Measurements from ENCODE around the gene PACSIN2. TPM values are rescaled to one million over a fixed set of nuclear protein-coding genes. Genes with fewer than 3 reads are reported as not detected.
"Not testable (repeated sequence)": the region's sequence is repeated elsewhere in the genome, so short reads cannot be mapped to it uniquely, and the experiment has no call there.

PACSIN2 gene
- polyA plus RNA-seq, 2 of the 4 experiments (the other 2 are of a cell fraction): 60.3 to 94.0 TPM

DNA sequence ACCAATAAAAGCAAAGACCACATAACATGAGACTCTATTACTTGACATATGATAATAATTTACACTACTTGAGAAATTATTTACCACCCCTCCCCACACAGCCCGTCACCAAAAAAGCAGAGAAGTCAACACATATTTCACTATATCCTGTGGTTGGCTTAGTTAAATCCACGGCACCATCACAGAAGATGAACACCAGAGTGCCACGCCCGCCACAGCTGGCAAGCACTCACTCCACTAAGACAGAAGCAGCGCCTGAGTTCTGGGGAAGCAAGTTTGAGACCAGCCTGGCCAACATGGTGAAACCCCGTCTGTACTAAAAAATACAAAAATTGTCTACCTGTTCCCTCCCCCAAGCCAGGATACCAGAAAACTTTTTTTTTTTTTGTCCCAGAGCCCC is 53.1 kb downstream of the PACSIN2 start:
- Histone ChIP-seq H3K27ac (peak overlapping the region; percentile 88 to 92), H3K4me1 (peaks cover 69% of the 10 kb centered on the region), H3K4me3 (no peak overlapping the region), H3K9me3 (no peaks in the 10 kb centered on the region), H3K4me2 (peak overlapping the region; percentile 57)
- FAIRE-seq (no peak), ATAC-seq (no peak), DNase-seq (ENCODE audit: low read depth in 1 of 2, low spot score in 1 of 2) (no peak)
- ChIA-PET CTCF (interaction anchor here (0.9 to 1.4 kb wide), 2 partner anchors 13 to 16 kb away, joined by 3 to 4 read pairs; no protein-coding TSS in a partner anchor), POLR2A (no interaction called here)
- 82% methylated on average over 6 of the region's 6 CpGs for WGBS (ENCODE audit: missing lambda C conversion rate)
- TF ChIP-seq NR3C1 (IDR thresholded peaks at IDR 0.05) (no peak), ZFP36 (IDR thresholded peaks at IDR 0.05; ENCODE audit: borderline replicate concordance, partially characterized antibody) (no peak), GATA3 (IDR thresholded peaks at IDR 0.05; ENCODE audit: borderline replicate concordance) (no peak), CHD2 (IDR thresholded peaks at IDR 0.05; ENCODE audit: low read length, partially characterized antibody) (no peak), FOXS1 (CRISPR knock-in tag; IDR thresholded peaks at IDR 0.05) (no peak), CBX2 (IDR thresholded peaks at IDR 0.05; ENCODE audit: borderline replicate concordance, low read depth) (no peak), HOXA7 (CRISPR knock-in tag; IDR thresholded peaks at IDR 0.05) (no peak), KDM5A (IDR thresholded peaks at IDR 0.05) (no peak), HOXB5 (CRISPR knock-in tag; IDR thresholded peaks at IDR 0.05) (no peak), POLR2A (IDR thresholded peaks at IDR 0.05; ENCODE audit: low read length) (no peak), ZNF302 (CRISPR knock-in tag; IDR thresholded peaks at IDR 0.05) (no peak), BHLHE40 (IDR thresholded peaks at IDR 0.05; ENCODE audit: low read depth, low read length) (no peak), CHD4 (IDR thresholded peaks at IDR 0.05; ENCODE audit: borderline replicate concordance) (no peak), JUN (IDR thresholded peaks at IDR 0.05) (no peak), CEBPB (IDR thresholded peaks at IDR 0.05) (no peak)
- TF ChIP-seq, protein P1, sequence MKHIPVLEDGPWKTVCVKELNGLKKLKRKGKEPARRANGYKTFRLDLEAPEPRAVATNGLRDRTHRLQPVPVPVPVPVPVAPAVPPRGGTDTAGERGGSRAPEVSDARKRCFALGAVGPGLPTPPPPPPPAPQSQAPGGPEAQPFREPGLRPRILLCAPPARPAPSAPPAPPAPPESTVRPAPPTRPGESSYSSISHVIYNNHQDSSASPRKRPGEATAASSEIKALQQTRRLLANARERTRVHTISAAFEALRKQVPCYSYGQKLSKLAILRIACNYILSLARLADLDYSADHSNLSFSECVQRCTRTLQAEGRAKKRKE (CRISPR knock-in tag; IDR thresholded peaks at IDR 0.05; ENCODE audit: low read depth): no peak
- TF ChIP-seq, protein P2, sequence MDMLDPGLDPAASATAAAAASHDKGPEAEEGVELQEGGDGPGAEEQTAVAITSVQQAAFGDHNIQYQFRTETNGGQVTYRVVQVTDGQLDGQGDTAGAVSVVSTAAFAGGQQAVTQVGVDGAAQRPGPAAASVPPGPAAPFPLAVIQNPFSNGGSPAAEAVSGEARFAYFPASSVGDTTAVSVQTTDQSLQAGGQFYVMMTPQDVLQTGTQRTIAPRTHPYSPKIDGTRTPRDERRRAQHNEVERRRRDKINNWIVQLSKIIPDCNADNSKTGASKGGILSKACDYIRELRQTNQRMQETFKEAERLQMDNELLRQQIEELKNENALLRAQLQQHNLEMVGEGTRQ (IDR thresholded peaks at IDR 0.05): no peak

DNA sequence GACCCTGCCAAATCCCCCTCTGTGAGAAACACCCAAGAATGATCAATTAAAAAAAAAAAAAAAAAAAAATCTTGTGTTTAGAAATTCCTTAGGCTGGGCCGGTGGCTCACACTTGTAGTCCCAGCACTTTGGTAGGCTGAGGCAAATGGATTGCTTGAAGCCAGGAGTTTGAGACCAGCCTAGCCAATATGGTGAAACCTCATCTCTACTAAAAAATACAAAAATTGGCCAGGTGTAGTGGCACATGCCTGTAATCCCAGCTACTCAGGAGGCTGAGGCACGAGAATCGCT is 53.6 kb downstream of the PACSIN2 start:
- ATAC-seq; CTCF ChIA-PET; POLR2A ChIA-PET; FAIRE-seq; DNase-seq (ENCODE audit: low read depth in 1 of 2, low spot score in 1 of 2); H3K4me3 ChIP-seq; H3K9me3 ChIP-seq: not testable (repeated sequence)
- 86% methylated on average over 3 of the region's 3 CpGs for WGBS (ENCODE audit: missing lambda C conversion rate)
- H3K27ac ChIP-seq: peak overlapping the region; percentile 88 to 92; a peak in 5 of 6 replicates
- peak overlapping the region; percentile 57; the same call in 2 of the 3 replicates for H3K4me2 ChIP-seq
- peaks cover 69% of the 10 kb centered on the region for H3K4me1 ChIP-seq

DNA sequence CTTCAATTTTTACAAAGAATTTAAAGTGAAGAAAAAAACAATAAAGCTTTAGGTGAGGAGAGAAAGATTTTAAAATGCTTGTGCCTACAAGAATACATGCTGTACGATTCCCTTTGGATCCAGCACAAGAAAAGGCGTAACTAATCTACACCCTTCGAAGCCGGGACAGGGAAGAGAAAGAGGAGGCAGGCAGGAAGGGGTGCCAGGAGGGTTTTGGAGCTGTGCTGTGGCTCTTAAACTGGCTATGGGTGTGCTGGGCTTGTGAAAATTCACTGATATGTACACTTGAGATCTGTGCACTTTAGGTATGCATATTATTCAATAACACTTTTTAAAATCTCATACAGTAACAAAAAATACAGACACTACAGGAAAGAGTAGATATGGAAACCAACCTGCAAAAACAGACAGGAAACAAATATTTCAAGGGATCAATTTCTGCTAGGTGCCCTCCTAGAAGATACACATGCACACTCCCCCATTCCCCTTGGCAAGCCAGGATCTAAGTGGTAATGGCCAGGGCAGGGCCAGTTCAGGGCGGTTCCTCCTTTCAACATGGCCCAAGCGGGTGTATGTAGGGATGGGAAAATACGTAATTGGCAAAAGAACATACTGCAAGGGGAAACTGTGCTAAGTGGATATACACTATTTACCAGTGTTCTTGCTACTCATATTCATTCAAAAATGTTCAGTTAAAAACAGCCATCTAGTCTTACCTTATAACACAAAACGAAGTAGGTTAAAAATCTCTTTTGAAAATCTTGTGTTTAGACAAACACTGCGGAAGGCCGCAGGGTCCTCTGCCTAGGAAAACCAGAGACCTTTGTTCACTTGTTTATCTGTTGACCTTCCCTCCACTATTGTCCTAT is 54.2 kb downstream of the PACSIN2 start:
- 62% methylated on average over 10 of the region's 10 CpGs for WGBS (ENCODE audit: missing lambda C conversion rate)
- H3K4me3 ChIP-seq: no peak overlapping the region
- ChIA-PET CTCF (interaction anchor here (1.3 kb wide), 1 partner anchor 59 kb away, joined by 4 read pairs; no protein-coding TSS in a partner anchor), POLR2A (no interaction called here)
- H3K9me3 ChIP-seq: no peaks in the 10 kb centered on the region
- H3K4me1 ChIP-seq: peaks cover 69% of the 10 kb centered on the region
- DNase-seq (ENCODE audit: low read depth in 1 of 2, low spot score in 1 of 2): no peak
- ATAC-seq: peak in 1 of 2 experiments; percentile 20; a peak in 2 of 6 replicates
- peak overlapping the region; percentile 79 for H3K4me2 ChIP-seq
- no peak for FAIRE-seq
- TF ChIP-seq GATA3 (IDR thresholded peaks at IDR 0.05; ENCODE audit: borderline replicate concordance) (no peak), RARB (CRISPR knock-in tag; IDR thresholded peaks at IDR 0.05) (no peak), CHD4 (IDR thresholded peaks at IDR 0.05; ENCODE audit: borderline replicate concordance) (no peak), ZC3H11A (IDR thresholded peaks at IDR 0.05) (no peak), CEBPB (IDR thresholded peaks at IDR 0.05) (no peak), NR3C1 (IDR thresholded peaks at IDR 0.05) (no peak), EHMT2 (IDR thresholded peaks at IDR 0.05; ENCODE audit: low read depth) (no peak), POLR2AphosphoS2 (conservative IDR thresholded peaks at IDR 0.05; ENCODE audit: low read length) (no peak)
- TF ChIP-seq, protein P3, sequence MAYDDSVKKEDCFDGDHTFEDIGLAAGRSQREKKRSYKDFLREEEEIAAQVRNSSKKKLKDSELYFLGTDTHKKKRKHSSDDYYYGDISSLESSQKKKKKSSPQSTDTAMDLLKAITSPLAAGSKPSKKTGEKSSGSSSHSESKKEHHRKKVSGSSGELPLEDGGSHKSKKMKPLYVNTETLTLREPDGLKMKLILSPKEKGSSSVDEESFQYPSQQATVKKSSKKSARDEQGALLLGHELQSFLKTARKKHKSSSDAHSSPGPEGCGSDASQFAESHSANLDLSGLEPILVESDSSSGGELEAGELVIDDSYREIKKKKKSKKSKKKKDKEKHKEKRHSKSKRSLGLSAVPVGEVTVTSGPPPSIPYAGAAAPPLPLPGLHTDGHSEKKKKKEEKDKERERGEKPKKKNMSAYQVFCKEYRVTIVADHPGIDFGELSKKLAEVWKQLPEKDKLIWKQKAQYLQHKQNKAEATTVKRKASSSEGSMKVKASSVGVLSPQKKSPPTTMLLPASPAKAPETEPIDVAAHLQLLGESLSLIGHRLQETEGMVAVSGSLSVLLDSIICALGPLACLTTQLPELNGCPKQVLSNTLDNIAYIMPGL (CRISPR knock-in tag; IDR thresholded peaks at IDR 0.05; ENCODE audit: borderline replicate concordance): no peak
- TF ChIP-seq, protein P1 (CRISPR knock-in tag; IDR thresholded peaks at IDR 0.05; ENCODE audit: low read depth): no peak
- TF ChIP-seq, protein P4, sequence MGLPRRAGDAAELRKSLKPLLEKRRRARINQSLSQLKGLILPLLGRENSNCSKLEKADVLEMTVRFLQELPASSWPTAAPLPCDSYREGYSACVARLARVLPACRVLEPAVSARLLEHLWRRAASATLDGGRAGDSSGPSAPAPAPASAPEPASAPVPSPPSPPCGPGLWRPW (IDR thresholded peaks at IDR 0.05): no peak
- TF ChIP-seq, protein P5, sequence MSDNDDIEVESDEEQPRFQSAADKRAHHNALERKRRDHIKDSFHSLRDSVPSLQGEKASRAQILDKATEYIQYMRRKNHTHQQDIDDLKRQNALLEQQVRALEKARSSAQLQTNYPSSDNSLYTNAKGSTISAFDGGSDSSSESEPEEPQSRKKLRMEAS (IDR thresholded peaks at IDR 0.05): no peak
- H3K27ac ChIP-seq: peak overlapping the region; percentile 88 to 92

Measured in A549 (cell line).